ENCODE data around the gene SIN3A. TPM values are rescaled to one million over a fixed set of nuclear protein-coding genes. Genes with fewer than 3 reads are reported as not detected.
A peak's percentile ranks its signal among the peaks of the same experiment; 100 is the strongest.
"Not testable (repeated sequence)": the region's sequence is repeated elsewhere in the genome, so short reads cannot be mapped to it uniquely, and the experiment has no call there.

Gene SIN3A
- total and polyA plus RNA-seq, 2 donors (not counting 1 experiment from before 2014, with no cell fraction given) = 32.0 to 153 TPM

GRCh38 chr15:75446151-75446550 is 5.3 kb downstream of the SIN3A start:
- H3K27ac Mint-ChIP-seq = peak overlapping the region; percentile 85
- POLR2A ChIA-PET = interaction anchor here (0.7 to 1.1 kb wide), 3 partner anchors 8 to 287 kb away, joined by 3 to 7 read pairs (median 6); no protein-coding TSS in a partner anchor
- no peak for ATAC-seq (ENCODE audit: low read depth)
- peaks cover 92% of the 10 kb centered on the region for H4K20me1 ChIP-seq (ENCODE audit: control insufficient read depth, insufficient read depth, low read length, poor library complexity, severe bottlenecking)
- CTCF ChIA-PET = interaction anchor here (0.7 to 1.9 kb wide), 3 partner anchors 10 to 78 kb away, joined by 3 to 4 read pairs (median 4); partner anchors contain the start of gene MAN2C1
- H3K4me1 ChIP-seq (ENCODE audit: control insufficient read depth in 2 of 2, insufficient read depth in 2 of 2, low read length in 2 of 2) = peaks cover 32 to 33% of the 10 kb centered on the region in 2 donors
- no peak overlapping the region for H2AFZ ChIP-seq (ENCODE audit: insufficient read depth, low read depth, low read length, poor library complexity, severe bottlenecking)
- H3K9me3 ChIP-seq (ENCODE audit: control extremely low read depth in 1 of 3, control insufficient read depth in 2 of 3, insufficient read depth in 1 of 3, low read length in 2 of 3) = no peaks in the 10 kb centered on the region
- H3K9me3 Mint-ChIP-seq (ENCODE audit: insufficient read depth) = no peaks in the 10 kb centered on the region
- intact Hi-C loops (cut with micrococcal nuclease) = no loop called here
- peaks cover 94% of the 10 kb centered on the region for H3K79me2 ChIP-seq (ENCODE audit: control insufficient read depth, insufficient read depth, low read length)
- no peaks in the 10 kb centered on the region for H3K27me3 Mint-ChIP-seq
- TF ChIP-seq CTCF (IDR thresholded peaks at IDR 0.05) = no peak
- no peak for TF ChIP-seq EZH2 (IDR thresholded peaks at IDR 0.05; ENCODE audit: borderline replicate concordance, insufficient read depth, low read depth, low read length, poor library complexity, severe bottlenecking)
- H3K9ac ChIP-seq (ENCODE audit: low read length) = no peak overlapping the region
- H3K4me1 Mint-ChIP-seq = peaks cover 50% of the 10 kb centered on the region
- H3K27ac ChIP-seq (ENCODE audit: low read length in 2 of 2) = peak overlapping the region in 1 of 2 donors; percentile 45
- no peak overlapping the region for H3K4me3 ChIP-seq (ENCODE audit: control extremely low read depth in 1 of 5, extremely low read depth in 1 of 5, insufficient read depth in 1 of 5, low read depth in 2 of 5, low read length in 4 of 5)
- no peak for DNase-seq
- H3K27me3 ChIP-seq (replicated peaks in 1 of 4; ENCODE audit: control extremely low read depth in 1 of 4, control insufficient read depth in 3 of 4, insufficient read depth in 4 of 4, low read length in 3 of 4) = no peaks in the 10 kb centered on the region
- H3K36me3 ChIP-seq (replicated peaks in 1 of 2; ENCODE audit: control extremely low read depth in 1 of 2, control insufficient read depth in 1 of 2, extremely low read depth in 1 of 2, insufficient read depth in 2 of 2, low read length in 1 of 2) = peaks cover 0 to 19% of the 10 kb centered on the region in 2 experiments
- peak overlapping the region; percentile 57 for H3K4me3 Mint-ChIP-seq
- 47% methylated on average over 3 of the region's 3 CpGs for WGBS (ENCODE audit: insufficient coverage)
- H3K4me2 ChIP-seq (replicated peaks; ENCODE audit: low read depth, low read length, poor library complexity, severe bottlenecking) = peak overlapping the region; percentile 21

- no CpG with 5 or more reads among the region's 10 CpGs for WGBS (ENCODE audit: insufficient coverage)
- H3K27me3 Mint-ChIP-seq = not testable (repeated sequence)
- peaks cover 99% of the 10 kb centered on the region for H3K79me2 ChIP-seq (ENCODE audit: control insufficient read depth, insufficient read depth, low read length)
Measured at GRCh38 chr15:75445324-75445723, 6.2 kb downstream of the SIN3A start.

GRCh38 chr15:75443972-75444453 is 7.5 kb downstream of the SIN3A start:
- H3K9me3 ChIP-seq (ENCODE audit: control extremely low read depth in 1 of 3, control insufficient read depth in 2 of 3, insufficient read depth in 1 of 3, low read length in 2 of 3); H3K4me3 Mint-ChIP-seq; H3K4me2 ChIP-seq (replicated peaks; ENCODE audit: low read depth, low read length, poor library complexity, severe bottlenecking); H2AFZ ChIP-seq (ENCODE audit: insufficient read depth, low read depth, low read length, poor library complexity, severe bottlenecking); H3K27ac ChIP-seq (ENCODE audit: low read length in 2 of 2); intact Hi-C loops (cut with micrococcal nuclease); ATAC-seq (ENCODE audit: low read depth); H3K27me3 ChIP-seq (replicated peaks in 1 of 4; ENCODE audit: control extremely low read depth in 1 of 4, control insufficient read depth in 3 of 4, insufficient read depth in 4 of 4, low read length in 3 of 4); H3K4me3 ChIP-seq (ENCODE audit: control extremely low read depth in 1 of 5, extremely low read depth in 1 of 5, insufficient read depth in 1 of 5, low read depth in 2 of 5, low read length in 4 of 5); H3K27me3 Mint-ChIP-seq; POLR2A ChIA-PET; DNase-seq; H3K9ac ChIP-seq (ENCODE audit: low read length); H3K9me3 Mint-ChIP-seq (ENCODE audit: insufficient read depth); H3K27ac Mint-ChIP-seq; CTCF ChIA-PET: not testable (repeated sequence)
- Histone ChIP-seq H4K20me1 (ENCODE audit: control insufficient read depth, insufficient read depth, low read length, poor library complexity, severe bottlenecking) (peaks cover 85% of the 10 kb centered on the region), H3K4me1 (ENCODE audit: control insufficient read depth in 2 of 2, insufficient read depth in 2 of 2, low read length in 2 of 2) (peaks cover 19 to 21% of the 10 kb centered on the region in 2 donors), H3K79me2 (ENCODE audit: control insufficient read depth, insufficient read depth, low read length) (peaks cover 98% of the 10 kb centered on the region), H3K36me3 (replicated peaks in 1 of 2; ENCODE audit: control extremely low read depth in 1 of 2, control insufficient read depth in 1 of 2, extremely low read depth in 1 of 2, insufficient read depth in 2 of 2, low read length in 1 of 2) (peaks cover 0 to 22% of the 10 kb centered on the region in 2 experiments)
- no CpG with 5 or more reads among the region's 8 CpGs for WGBS (ENCODE audit: insufficient coverage)
- peaks cover 41% of the 10 kb centered on the region for H3K4me1 Mint-ChIP-seq

More at GRCh38 chr15:75445324-75445723, 6.2 kb downstream of the SIN3A start:
- ATAC-seq (ENCODE audit: low read depth); H3K9me3 Mint-ChIP-seq (ENCODE audit: insufficient read depth); H3K4me3 ChIP-seq (ENCODE audit: control extremely low read depth in 1 of 5, extremely low read depth in 1 of 5, insufficient read depth in 1 of 5, low read depth in 2 of 5, low read length in 4 of 5); H3K9me3 ChIP-seq (ENCODE audit: control extremely low read depth in 1 of 3, control insufficient read depth in 2 of 3, insufficient read depth in 1 of 3, low read length in 2 of 3); H3K9ac ChIP-seq (ENCODE audit: low read length); intact Hi-C loops (cut with micrococcal nuclease); H3K27me3 ChIP-seq (replicated peaks in 1 of 4; ENCODE audit: control extremely low read depth in 1 of 4, control insufficient read depth in 3 of 4, insufficient read depth in 4 of 4, low read length in 3 of 4); H3K27ac Mint-ChIP-seq; H3K4me3 Mint-ChIP-seq; H3K27ac ChIP-seq (ENCODE audit: low read length in 2 of 2); H3K4me2 ChIP-seq (replicated peaks; ENCODE audit: low read depth, low read length, poor library complexity, severe bottlenecking); H2AFZ ChIP-seq (ENCODE audit: insufficient read depth, low read depth, low read length, poor library complexity, severe bottlenecking); DNase-seq: not testable (repeated sequence)
- CTCF ChIA-PET = interaction anchor here (1.9 kb wide), 1 partner anchor 10 kb away, joined by 4 read pairs; no protein-coding TSS in a partner anchor
- peaks cover 29 to 33% of the 10 kb centered on the region in 2 donors for H3K4me1 ChIP-seq (ENCODE audit: control insufficient read depth in 2 of 2, insufficient read depth in 2 of 2, low read length in 2 of 2)
- H4K20me1 ChIP-seq (ENCODE audit: control insufficient read depth, insufficient read depth, low read length, poor library complexity, severe bottlenecking) = peaks cover 90% of the 10 kb centered on the region
- peaks cover 0 to 21% of the 10 kb centered on the region in 2 experiments for H3K36me3 ChIP-seq (replicated peaks in 1 of 2; ENCODE audit: control extremely low read depth in 1 of 2, control insufficient read depth in 1 of 2, extremely low read depth in 1 of 2, insufficient read depth in 2 of 2, low read length in 1 of 2)
- POLR2A ChIA-PET = interaction anchor here (0.7 to 1.1 kb wide), 3 partner anchors 9 to 286 kb away, joined by 3 to 7 read pairs (median 6); no protein-coding TSS in a partner anchor
- peaks cover 49% of the 10 kb centered on the region for H3K4me1 Mint-ChIP-seq
